Natural killer cell treated with Interleukin-12 subunit alpha and Interleukin-12 subunit beta and Interleukin-15 and Interleukin-18, amount 100 ng/mL, for 72 hours (primary cell): ENCODE measurements around the gene PTPRE. TPM values are rescaled to one million over a fixed set of nuclear protein-coding genes. Genes with fewer than 3 reads are reported as not detected.

Experiments
- ATAC-seq, 2 donors: fragments of 150-1000 bp; cut with Tn5 transposase in 1 of 2; sonication (Bioruptor Pico), chemical (Tn5 transposase) in 1 of 2; 2 replicates each; pipeline ENCODE4 v1.10.0; 2021
- DNase-seq: peaks from one replicate; pipeline ENCODE4 v3.0.0; 2022; ENCODE audit warnings: low spot score
- H3K27ac Mint-ChIP-seq, 2 donors: 1 replicate in 1 of 2; 2 replicates in 1 of 2; pipeline ENCODE4 v1.8.0; 2022; ENCODE audit warnings: mixed read lengths in 2 of 2, mild to moderate bottlenecking in 1 of 2, moderate library complexity in 1 of 2
- H3K27me3 Mint-ChIP-seq, 2 donors: 1 replicate in 1 of 2; 2 replicates in 1 of 2; pipeline ENCODE4 v1.8.0; 2022; ENCODE audit warnings: mixed read lengths in 2 of 2
- H3K36me3 Mint-ChIP-seq: one replicate; pipeline ENCODE4 v1.8.0; 2022; ENCODE audit warnings: mixed read lengths
- H3K4me1 Mint-ChIP-seq, 2 donors: 1 replicate in 1 of 2; 2 replicates in 1 of 2; pipeline ENCODE4 v1.8.0; 2022; ENCODE audit warnings: low read depth in 2 of 2, mixed read lengths in 2 of 2, mild to moderate bottlenecking in 1 of 2
- H3K4me3 Mint-ChIP-seq: one replicate; pipeline ENCODE4 v1.8.0; 2022; ENCODE audit warnings: mixed read lengths
- H3K9me3 Mint-ChIP-seq: 2 replicates; pipeline ENCODE4 v1.8.0; 2022; ENCODE audit warnings: mixed read lengths
- total RNA-seq, 2 donors: library from RNA; stranded (reverse); gene quantifications; one replicate each; pipeline ENCODE4 v1.2.3, GENCODE V29; 2022

The PTPRE gene
- total RNA-seq, 2 donors from 2014 or later, result 65.1 to 147 TPM

DNA sequence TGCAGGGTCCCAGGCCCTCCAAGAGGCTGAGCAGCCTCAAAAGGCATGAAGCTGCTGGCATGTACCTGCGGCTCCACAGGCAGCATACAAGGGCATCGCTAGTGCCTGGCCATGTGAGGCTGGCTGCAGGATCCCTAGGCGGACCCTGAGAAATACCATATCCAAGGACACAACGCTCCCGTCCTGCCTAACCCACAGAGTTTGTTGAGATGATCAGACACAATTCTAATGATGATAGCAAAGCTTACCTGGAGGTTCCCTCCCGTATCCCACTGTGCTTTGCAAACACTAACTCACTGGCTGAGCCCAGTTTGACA lies 31.5 kb upstream of the PTPRE start:
- H3K4me1 Mint-ChIP-seq, result peaks cover 0 to under 1% of the 10 kb centered on the region in 2 donors
- no peak overlapping the region for H3K4me3 Mint-ChIP-seq
- no peaks in the 10 kb centered on the region for H3K9me3 Mint-ChIP-seq
- no peak for DNase-seq
- no peaks in the 10 kb centered on the region for H3K36me3 Mint-ChIP-seq
- peaks cover 19 to 22% of the 10 kb centered on the region in 2 donors for H3K27me3 Mint-ChIP-seq
- no peak overlapping the region for H3K27ac Mint-ChIP-seq
- no peak for ATAC-seq

DNA sequence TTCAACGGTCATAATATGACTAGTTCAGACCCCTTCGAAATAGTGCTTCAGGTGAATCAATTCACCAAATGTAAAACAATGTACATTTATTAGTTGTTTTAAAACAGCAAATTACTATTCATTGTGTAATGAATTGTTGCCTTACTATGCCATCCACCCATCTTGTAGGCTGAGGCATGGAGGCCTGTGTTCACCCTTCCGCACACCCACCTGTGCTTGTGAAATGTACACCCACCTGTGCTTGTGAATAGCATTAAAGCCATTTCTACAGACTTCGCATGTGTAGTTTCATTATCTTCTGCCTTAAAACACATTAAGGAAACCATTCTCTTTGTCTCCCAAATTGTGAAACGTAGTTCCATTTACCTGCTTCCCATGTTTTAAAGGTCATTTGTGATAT lies 31.0 kb upstream of the PTPRE start:
- H3K27me3 Mint-ChIP-seq, result peaks cover 16 to 17% of the 10 kb centered on the region in 2 donors
- H3K9me3 Mint-ChIP-seq, result no peaks in the 10 kb centered on the region
- peaks cover 0 to 4% of the 10 kb centered on the region in 2 donors for H3K4me1 Mint-ChIP-seq
- DNase-seq, result no peak
- ATAC-seq, result no peak
- H3K27ac Mint-ChIP-seq, result no peak overlapping the region
- H3K36me3 Mint-ChIP-seq, result no peaks in the 10 kb centered on the region
- H3K4me3 Mint-ChIP-seq, result no peak overlapping the region

- H3K9me3 Mint-ChIP-seq, result no peaks in the 10 kb centered on the region
- no peak for DNase-seq
- H3K4me1 Mint-ChIP-seq, result peaks cover 0 to 4% of the 10 kb centered on the region in 2 donors
- no peak for ATAC-seq
- H3K27me3 Mint-ChIP-seq, result peaks cover 8 to 10% of the 10 kb centered on the region in 2 donors
- H3K27ac Mint-ChIP-seq, result no peak overlapping the region
- no peak overlapping the region for H3K4me3 Mint-ChIP-seq
- H3K36me3 Mint-ChIP-seq, result no peaks in the 10 kb centered on the region
Observed at GRCh38 chr10:127877116-127877515, 29.8 kb upstream of the PTPRE start.

DNA sequence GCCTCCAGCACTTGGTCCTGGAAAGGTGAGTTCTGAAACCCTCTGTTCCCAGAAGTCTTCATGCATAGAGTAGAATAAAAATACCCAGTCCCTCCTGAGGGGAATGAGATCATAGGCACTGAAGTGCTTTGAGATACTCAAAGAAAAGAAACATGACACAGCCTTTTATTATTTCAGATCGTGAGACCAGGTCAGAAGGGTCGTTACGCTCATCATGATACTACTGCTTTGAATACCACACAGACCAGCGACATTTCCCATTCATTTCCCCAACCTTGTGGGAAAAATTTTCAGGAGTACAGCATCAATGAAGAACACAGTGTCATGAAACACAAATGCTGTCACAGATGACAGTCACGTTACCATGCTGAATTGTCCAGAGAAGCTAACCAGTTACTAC lies 29.2 kb upstream of the PTPRE start:
- no peak overlapping the region for H3K27ac Mint-ChIP-seq
- H3K36me3 Mint-ChIP-seq, result no peaks in the 10 kb centered on the region
- DNase-seq (no peak), ATAC-seq (no peak)
- peaks cover 0 to 4% of the 10 kb centered on the region in 2 donors for H3K4me1 Mint-ChIP-seq
- H3K4me3 Mint-ChIP-seq, result no peak overlapping the region
- peaks cover 8% of the 10 kb centered on the region in 2 donors for H3K27me3 Mint-ChIP-seq
- no peaks in the 10 kb centered on the region for H3K9me3 Mint-ChIP-seq

- Mint-ChIP-seq H3K4me3 (no peak overlapping the region), H3K9me3 (no peaks in the 10 kb centered on the region), H3K36me3 (no peaks in the 10 kb centered on the region), H3K27me3 (peaks cover 8% of the 10 kb centered on the region in 2 donors), H3K27ac (no peak overlapping the region), H3K4me1 (peaks cover 0 to 7% of the 10 kb centered on the region in 2 donors)
- ATAC-seq, result no peak
- DNase-seq, result no peak
Observed at GRCh38 chr10:127878475-127879055, 28.3 kb upstream of the PTPRE start.

DNA sequence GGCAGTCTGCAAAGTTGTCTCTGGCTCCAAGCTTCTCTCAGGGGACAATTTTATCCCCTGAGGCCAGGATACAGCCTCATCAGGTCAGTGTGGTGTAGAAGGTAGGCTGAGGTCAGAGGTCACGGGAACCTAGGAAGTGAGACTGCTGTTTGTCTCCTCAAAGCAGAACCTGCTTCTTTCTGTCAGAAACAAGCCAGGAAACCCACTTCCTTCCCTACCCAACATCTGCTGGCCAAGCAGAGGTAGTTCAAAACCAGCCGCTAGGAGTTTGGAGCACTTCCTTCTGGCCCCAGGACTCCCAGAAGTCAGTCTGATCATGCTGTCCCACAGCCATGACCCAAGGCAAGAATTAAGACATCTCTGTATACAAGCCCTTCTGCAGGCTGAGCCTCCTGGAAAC lies 26.3 kb upstream of the PTPRE start:
- no peak for DNase-seq
- no peaks in the 10 kb centered on the region for H3K9me3 Mint-ChIP-seq
- no peaks in the 10 kb centered on the region for H3K36me3 Mint-ChIP-seq
- H3K27me3 Mint-ChIP-seq, result peaks cover 8% of the 10 kb centered on the region in 2 donors
- H3K4me1 Mint-ChIP-seq, result peaks cover 0 to 7% of the 10 kb centered on the region in 2 donors
- no peak overlapping the region for H3K27ac Mint-ChIP-seq
- no peak overlapping the region for H3K4me3 Mint-ChIP-seq
- ATAC-seq, result peak in 1 of 2 donors; percentile 22

DNA sequence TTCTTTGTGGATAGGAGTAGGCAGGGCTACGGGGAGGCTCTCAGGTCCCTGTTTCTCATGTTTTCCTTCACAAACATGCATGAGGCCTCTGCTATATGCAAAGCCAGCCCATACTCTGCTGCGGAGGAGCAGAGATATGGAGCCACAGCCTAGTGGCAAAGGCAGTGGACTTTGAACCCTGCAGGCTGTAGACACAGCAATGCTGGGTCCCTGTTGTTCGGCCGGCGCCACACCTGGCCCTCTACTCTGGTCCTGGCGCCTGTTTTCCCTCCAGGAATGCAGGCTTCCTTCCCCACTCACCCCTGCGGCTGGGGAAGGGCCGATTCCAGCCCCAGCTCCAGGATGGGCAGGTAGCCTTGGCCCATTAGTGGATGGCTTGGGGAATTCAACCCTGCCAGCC lies 25.6 kb upstream of the PTPRE start:
- H3K4me3 Mint-ChIP-seq, result no peak overlapping the region
- H3K36me3 Mint-ChIP-seq, result no peaks in the 10 kb centered on the region

GRCh38 chr10:127882391-127882790 lies 24.5 kb upstream of the PTPRE start:
- Mint-ChIP-seq H3K36me3 (no peaks in the 10 kb centered on the region), H3K9me3 (no peaks in the 10 kb centered on the region), H3K4me1 (peaks cover 0 to 7% of the 10 kb centered on the region in 2 donors), H3K4me3 (no peak overlapping the region), H3K27ac (no peak overlapping the region), H3K27me3 (peaks cover 4 to 8% of the 10 kb centered on the region in 2 donors)
- no peak for DNase-seq
- ATAC-seq, result no peak

More for the DNA sequence above, 25.6 kb upstream of the PTPRE start:
- ATAC-seq, result no peak
- DNase-seq, result no peak
- peaks cover 0 to 7% of the 10 kb centered on the region in 2 donors for H3K4me1 Mint-ChIP-seq
- no peaks in the 10 kb centered on the region for H3K9me3 Mint-ChIP-seq
- H3K27ac Mint-ChIP-seq, result no peak overlapping the region
- peaks cover 8 to 10% of the 10 kb centered on the region in 2 donors for H3K27me3 Mint-ChIP-seq

GRCh38 chr10:127882801-127883459 lies 24.0 kb upstream of the PTPRE start:
- ATAC-seq (no peak), DNase-seq (no peak)
- no peak overlapping the region for H3K27ac Mint-ChIP-seq
- peaks cover 0 to 4% of the 10 kb centered on the region in 2 donors for H3K27me3 Mint-ChIP-seq
- no peak overlapping the region for H3K4me3 Mint-ChIP-seq
- no peaks in the 10 kb centered on the region for H3K36me3 Mint-ChIP-seq
- H3K4me1 Mint-ChIP-seq, result peaks cover 0 to 7% of the 10 kb centered on the region in 2 donors
- H3K9me3 Mint-ChIP-seq, result no peaks in the 10 kb centered on the region

DNA sequence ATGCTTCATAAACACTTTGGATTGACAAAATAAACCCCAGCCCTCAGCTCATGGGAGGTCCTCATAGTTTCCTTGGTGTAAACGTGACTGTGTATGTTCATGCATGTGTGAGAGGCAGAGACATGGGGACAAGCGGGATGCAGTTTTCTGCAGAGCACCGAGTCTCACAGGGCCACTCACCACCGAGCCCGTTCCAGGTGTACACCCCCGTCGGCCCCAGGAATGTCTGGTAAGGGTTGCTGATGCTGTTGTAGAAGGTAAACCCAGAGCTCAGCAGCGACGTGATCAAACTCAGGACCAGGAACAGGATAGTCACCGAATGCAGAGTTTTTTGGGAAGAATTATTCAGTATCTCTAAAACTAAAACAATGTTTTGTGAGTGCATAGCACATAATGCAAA lies 23.4 kb upstream of the PTPRE start:
- Mint-ChIP-seq H3K9me3 (no peaks in the 10 kb centered on the region), H3K36me3 (no peaks in the 10 kb centered on the region), H3K4me1 (peaks cover 0 to 7% of the 10 kb centered on the region in 2 donors), H3K27me3 (peaks cover 0 to 6% of the 10 kb centered on the region in 2 donors), H3K4me3 (no peak overlapping the region), H3K27ac (no peak overlapping the region)
- DNase-seq, result no peak
- ATAC-seq, result no peak

GRCh38 chr10:127884501-127884900 lies 22.4 kb upstream of the PTPRE start:
- H3K36me3 Mint-ChIP-seq, result no peaks in the 10 kb centered on the region
- DNase-seq (no peak), ATAC-seq (no peak)
- H3K4me1 Mint-ChIP-seq, result peaks cover 0 to 7% of the 10 kb centered on the region in 2 donors
- H3K9me3 Mint-ChIP-seq, result no peaks in the 10 kb centered on the region
- peaks cover 0 to 6% of the 10 kb centered on the region in 2 donors for H3K27me3 Mint-ChIP-seq
- H3K4me3 Mint-ChIP-seq, result no peak overlapping the region
- H3K27ac Mint-ChIP-seq, result no peak overlapping the region

DNA sequence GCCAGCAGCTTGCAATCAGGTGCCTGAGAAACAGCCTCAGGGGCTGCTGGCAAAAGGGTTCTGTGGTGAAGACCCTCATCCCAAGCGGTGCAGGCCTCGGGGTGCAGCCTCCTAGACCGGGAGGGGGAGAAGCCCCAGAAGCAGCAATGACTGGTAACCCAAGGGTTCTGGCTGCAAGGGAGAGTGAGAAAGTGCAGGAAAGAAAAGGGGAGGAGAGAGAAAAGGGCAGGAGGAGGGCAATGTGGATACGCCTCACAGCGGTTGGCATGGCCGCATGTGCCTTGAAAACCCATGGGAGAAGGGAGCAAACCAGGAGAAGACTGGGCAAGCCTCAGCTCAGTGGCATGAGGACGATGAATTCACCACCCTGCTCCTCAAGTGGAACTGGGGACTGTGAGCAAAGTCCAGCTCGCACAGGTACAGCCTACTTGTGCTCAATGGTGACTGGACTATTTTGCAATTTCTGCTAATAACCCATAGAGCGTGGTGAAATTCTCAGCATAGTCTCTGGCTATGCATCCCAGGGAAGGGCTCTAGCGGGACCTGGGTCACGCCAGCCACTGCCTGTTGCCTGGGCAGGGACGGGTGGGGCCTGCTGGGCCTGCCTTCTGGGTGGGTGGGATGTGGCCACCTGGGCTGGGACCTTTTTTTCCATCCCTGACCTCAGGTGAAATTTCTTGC lies 20.4 kb upstream of the PTPRE start:
- DNase-seq (no peak), ATAC-seq (no peak)
- Mint-ChIP-seq H3K9me3 (no peaks in the 10 kb centered on the region), H3K4me1 (peaks cover 0 to 3% of the 10 kb centered on the region in 2 donors), H3K4me3 (no peak overlapping the region), H3K27ac (no peak overlapping the region), H3K27me3 (peaks cover 0 to 8% of the 10 kb centered on the region in 2 donors), H3K36me3 (no peaks in the 10 kb centered on the region)

DNA sequence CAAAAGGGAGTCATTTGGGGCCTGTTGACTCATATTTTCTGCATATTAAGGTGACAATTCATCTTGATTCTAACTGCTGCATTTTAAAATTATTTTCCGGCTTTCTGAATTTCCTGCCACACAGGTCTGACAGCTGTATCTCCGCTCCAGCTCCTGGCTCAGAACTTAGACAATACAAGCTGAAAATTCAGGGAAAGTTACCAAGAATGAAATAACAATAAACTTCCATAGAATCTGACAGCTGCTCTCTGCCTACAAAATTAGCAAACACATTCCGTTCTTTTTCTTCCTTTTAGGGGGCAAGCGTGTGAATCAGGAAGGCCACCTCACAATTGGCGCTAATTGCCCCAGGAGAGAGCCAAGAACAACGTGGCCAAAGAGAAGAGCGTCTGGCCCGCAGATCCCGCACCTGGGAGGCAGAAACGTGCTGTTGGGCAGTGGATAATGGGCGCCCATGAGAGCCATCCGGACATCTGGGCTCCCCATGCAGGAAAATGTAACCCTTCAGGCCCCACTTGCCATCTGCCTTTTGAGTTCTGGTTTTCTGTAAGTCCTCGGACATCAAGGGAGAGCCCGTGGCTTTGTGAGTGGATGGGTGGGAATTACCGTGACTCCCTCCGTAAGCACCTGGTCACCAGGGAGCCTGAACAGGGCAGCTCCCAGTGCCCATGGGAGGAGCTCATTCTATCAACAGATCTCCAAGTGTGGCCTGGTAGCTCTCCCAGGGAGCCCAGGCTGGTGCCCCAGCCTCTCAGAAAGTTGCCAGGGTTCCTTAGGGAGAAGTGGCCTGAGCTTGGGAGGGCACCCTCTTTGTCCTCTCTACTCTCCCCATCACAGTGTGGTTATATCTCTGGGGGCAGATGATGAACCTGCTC lies 19.1 kb upstream of the PTPRE start:
- no peak for ATAC-seq
- DNase-seq, result no peak

More for the DNA sequence above, 19.1 kb upstream of the PTPRE start:
- Mint-ChIP-seq H3K9me3 (no peaks in the 10 kb centered on the region), H3K27ac (no peak overlapping the region), H3K36me3 (no peaks in the 10 kb centered on the region), H3K27me3 (peaks cover 0 to 12% of the 10 kb centered on the region in 2 donors), H3K4me1 (peaks cover 0 to 3% of the 10 kb centered on the region in 2 donors), H3K4me3 (no peak overlapping the region)
